ENCODE measurements around the gene RHBG. TPM values are rescaled to one million over a fixed set of nuclear protein-coding genes. Genes with fewer than 3 reads are reported as not detected.

RHBG gene
- total RNA-seq, 1 experiment from 2014 or later, result not detected

DNA sequence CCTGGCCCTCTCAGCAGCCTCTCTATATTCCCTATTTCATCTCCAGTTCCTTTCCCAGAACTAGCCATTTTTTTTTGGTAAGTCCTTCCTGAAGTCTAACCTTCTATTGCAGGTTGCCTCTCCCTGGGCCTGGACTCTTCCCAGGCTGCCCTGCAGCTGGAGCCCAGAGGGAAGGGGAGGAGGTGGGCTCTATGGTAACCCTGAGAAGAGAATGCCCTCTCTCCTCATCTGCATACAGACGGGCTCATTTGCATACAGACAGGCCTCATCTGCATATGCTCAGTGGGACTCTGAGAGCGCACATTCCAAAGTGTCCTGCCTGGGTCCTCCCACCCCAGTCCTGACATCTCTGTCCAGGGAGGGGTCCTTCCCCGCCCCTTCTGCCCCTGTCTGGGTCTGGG, 32.7 kb downstream of the RHBG start:
- no peak overlapping the region for H3K27ac ChIP-seq
- H3K27me3 ChIP-seq, result 0 out of 2 replicates have a peak, but pooled peaks cover 7% of the 10 kb centered on the region
- no peaks in the 10 kb centered on the region for H3K36me3 ChIP-seq
- H3K9me3 ChIP-seq (replicated peaks), result no peaks in the 10 kb centered on the region
- no peaks in the 10 kb centered on the region for H3K4me1 ChIP-seq
- DNase-seq, result no peak
- H3K4me3 ChIP-seq, result no peak overlapping the region

DNA sequence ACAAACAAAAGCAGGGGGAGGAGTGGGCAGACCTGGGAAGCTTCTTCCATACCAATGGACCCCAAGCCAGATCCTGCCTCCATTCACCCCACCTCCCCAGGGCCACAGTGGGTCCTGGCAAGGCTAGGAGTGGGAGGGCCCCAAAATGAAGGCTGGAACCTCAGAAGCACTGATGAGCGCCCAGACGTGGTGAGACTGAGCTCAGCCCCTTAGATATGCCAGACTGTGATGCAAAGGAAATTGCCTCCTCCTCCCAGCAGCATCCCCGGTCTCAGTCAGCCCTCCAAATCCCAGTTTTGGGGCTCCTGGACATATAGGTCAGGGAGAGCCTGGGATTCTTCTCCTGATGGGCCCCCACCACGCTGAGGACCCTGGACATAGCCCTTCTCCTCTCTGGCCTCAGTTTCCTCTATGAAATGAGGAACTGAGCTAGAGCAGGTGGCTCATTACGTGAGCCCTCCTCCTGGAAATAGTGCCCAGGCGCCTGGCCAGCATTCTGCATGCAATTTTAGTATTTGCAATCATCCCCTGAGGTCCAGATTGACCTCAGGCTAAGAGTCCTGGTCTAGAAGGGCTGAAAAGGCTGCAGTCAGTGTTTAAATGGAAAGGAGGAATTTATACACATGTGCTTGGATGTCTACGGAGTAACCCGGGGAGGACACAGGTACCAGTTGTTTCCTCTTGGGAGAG, 33.5 kb downstream of the RHBG start:
- Histone ChIP-seq H3K27me3 (peaks cover 7% of the 10 kb centered on the region; the same call in 1 of the 2 replicates), H3K27ac (no peak overlapping the region), H3K9me3 (replicated peaks) (no peaks in the 10 kb centered on the region), H3K4me3 (no peak overlapping the region), H3K4me1 (no peaks in the 10 kb centered on the region), H3K36me3 (no peaks in the 10 kb centered on the region)
- no peak for DNase-seq

DNA sequence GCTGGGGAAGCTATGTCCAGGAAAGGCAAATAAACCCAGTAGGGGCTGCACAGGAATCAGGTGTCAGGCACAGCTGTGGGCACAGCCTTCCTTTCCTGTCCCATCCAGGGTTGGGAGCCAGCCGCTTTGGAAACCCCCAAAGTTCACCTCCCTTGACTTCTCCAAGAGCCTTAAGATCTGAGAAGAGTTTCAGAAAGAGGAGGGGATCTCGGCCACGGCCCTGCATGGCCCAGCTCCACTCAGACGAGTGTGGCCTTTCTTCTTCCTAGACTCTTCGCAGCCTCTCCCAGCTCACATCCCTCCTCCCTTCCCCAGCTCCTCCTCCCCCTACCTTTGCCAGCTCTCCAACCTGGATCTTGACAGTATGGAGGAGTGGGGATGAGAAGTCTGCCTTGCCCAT, 36.7 kb downstream of the RHBG start:
- no peaks in the 10 kb centered on the region for H3K9me3 ChIP-seq (replicated peaks)
- no peak for DNase-seq
- no peaks in the 10 kb centered on the region for H3K36me3 ChIP-seq
- no peaks in the 10 kb centered on the region for H3K4me1 ChIP-seq
- H3K27ac ChIP-seq, result no peak overlapping the region
- peaks cover 7% of the 10 kb centered on the region; the same call in 1 of the 2 replicates for H3K27me3 ChIP-seq
- H3K4me3 ChIP-seq, result no peak overlapping the region

DNA sequence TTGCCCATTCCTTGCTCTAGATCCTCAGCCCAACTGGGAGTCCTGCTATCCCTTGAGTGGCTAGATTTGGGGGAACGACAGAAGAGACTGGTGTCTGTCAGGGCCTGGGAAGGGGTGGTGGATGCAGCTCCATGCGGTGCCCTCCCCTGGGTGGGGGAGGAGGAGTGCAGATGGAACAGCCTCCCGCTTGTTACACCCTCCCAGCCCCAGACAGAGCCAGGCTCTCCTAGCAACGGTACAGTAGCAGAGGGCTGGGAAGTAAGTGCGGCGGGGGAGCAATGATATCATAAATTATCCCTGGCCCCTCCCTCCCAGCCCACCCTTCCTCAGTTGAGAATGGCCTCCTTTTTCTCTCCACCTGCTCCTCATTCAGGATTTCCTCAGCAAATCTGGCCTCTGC, 37.2 kb downstream of the RHBG start:
- no peak for DNase-seq
- H3K9me3 ChIP-seq (replicated peaks), result no peaks in the 10 kb centered on the region
- H3K27me3 ChIP-seq, result peaks cover 6% of the 10 kb centered on the region; the same call in 1 of the 2 replicates
- no peaks in the 10 kb centered on the region for H3K36me3 ChIP-seq
- H3K4me3 ChIP-seq, result no peak overlapping the region
- H3K27ac ChIP-seq, result no peak overlapping the region
- no peaks in the 10 kb centered on the region for H3K4me1 ChIP-seq

DNA sequence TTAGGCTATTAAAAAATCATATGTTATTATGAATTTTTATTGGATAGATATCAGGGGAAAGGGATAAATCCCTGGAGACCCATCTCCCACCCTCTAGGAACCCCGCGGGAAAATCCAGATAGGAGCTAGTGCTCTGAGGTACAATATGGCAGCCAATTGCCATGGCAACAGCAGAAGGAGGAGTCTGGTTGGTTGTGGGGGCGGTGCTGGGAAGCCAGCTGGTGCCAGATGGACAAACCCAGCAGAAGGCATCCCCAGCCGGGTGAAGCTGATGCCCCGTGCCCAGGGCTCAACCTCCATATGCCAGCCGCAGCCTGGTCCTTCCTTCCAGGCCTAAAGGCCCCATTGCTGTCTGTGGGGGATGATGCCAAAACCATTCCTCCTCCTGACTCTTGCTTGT, 38.3 kb downstream of the RHBG start:
- Histone ChIP-seq H3K36me3 (no peaks in the 10 kb centered on the region), H3K27me3 (no peaks in the 10 kb centered on the region; the same call in 1 of the 2 replicates), H3K27ac (no peak overlapping the region), H3K4me1 (no peaks in the 10 kb centered on the region), H3K4me3 (no peak overlapping the region), H3K9me3 (replicated peaks) (no peaks in the 10 kb centered on the region)
- DNase-seq, result no peak

DNA sequence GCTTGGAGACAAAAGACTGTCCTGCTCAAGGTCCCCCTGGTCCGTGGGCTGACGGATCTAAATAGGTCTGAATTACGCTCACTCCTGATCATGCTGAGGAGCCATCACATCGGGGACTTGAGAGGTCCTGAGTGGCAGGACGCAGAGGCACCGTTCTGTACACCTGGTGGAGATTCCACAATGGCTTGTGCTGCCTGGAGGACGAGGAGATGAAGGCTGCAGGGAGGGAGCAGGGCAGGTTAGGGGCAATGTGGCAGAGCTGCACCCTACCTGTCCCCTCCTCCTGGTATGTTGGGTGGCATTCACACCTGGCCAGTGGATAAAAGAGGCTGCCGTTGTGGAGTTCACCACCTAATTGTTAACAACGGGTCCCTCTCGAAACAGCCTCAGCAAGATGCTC, 38.7 kb downstream of the RHBG start:
- Histone ChIP-seq H3K27ac (no peak overlapping the region), H3K4me1 (no peaks in the 10 kb centered on the region), H3K27me3 (no peaks in the 10 kb centered on the region; the same call in 1 of the 2 replicates), H3K36me3 (no peaks in the 10 kb centered on the region), H3K4me3 (no peak overlapping the region), H3K9me3 (replicated peaks) (no peaks in the 10 kb centered on the region)
- no peak for DNase-seq

DNA sequence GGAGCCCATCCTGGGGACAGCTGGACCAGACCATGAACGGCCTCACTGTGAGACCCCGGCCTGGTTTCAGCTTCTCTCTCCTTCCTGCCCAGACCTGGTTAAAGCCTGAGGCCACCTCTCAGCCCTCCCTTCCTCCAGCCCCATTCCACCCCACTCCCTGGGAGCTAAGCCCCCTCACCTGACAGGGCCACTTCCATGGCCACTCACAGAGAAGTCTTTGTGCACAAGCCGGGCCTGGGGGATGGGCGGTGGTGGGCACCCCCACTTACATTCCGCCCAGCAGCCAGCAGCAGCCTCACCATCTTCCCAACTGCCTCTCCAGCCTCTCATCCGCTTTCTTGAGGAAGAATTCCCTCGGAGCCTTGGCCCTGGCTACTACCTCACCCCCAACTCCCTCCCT, 40.4 kb downstream of the RHBG start:
- no peak overlapping the region for H3K27ac ChIP-seq
- no peak for DNase-seq
- no peaks in the 10 kb centered on the region for H3K36me3 ChIP-seq
- no peaks in the 10 kb centered on the region for H3K4me1 ChIP-seq
- no peaks in the 10 kb centered on the region; the same call in 1 of the 2 replicates for H3K27me3 ChIP-seq
- no peaks in the 10 kb centered on the region for H3K9me3 ChIP-seq (replicated peaks)
- no peak overlapping the region for H3K4me3 ChIP-seq

DNA sequence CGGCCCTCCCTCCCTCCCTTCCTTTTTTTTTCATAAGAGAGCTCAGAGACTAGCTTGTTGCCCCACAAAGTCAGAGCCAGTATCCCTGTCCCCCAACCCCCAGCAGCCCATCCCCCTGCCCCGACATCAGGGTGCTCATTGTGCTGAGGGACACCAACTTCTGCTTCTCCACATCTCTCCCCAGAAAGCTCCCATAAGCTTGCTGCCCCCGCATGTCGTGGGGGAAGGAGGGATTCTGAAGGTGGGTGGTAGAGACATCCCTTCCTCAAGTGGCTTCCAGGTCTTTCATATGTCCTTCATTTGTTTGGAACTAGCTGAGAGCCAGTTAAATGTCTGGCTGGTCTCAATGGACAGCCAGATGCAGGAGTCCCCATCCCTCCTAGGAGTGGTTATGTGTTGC, 41.2 kb downstream of the RHBG start:
- Histone ChIP-seq H3K4me3 (no peak overlapping the region), H3K36me3 (no peaks in the 10 kb centered on the region), H3K27me3 (no peaks in the 10 kb centered on the region; the same call in 1 of the 2 replicates), H3K4me1 (no peaks in the 10 kb centered on the region), H3K27ac (no peak overlapping the region), H3K9me3 (replicated peaks) (no peaks in the 10 kb centered on the region)
- no peak for DNase-seq

DNA sequence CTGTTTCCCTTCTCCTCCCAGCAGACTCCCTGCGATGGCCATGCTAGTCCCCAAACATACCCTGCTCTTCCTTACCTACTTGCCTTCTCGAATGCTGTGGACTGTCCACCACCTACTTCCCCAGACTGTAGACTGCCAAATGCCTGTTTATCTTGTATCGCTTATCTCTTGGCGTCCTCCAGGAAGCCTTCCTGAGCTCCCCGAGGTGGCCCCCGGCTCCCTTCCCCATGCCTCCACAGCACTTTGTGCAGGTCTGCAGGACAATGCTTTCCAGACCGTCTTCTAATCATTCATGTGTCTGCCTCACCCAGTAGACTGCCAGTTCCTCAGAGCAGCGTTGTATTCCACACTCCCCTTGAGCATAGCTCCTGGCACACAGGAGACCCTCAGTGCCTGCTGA, 41.7 kb downstream of the RHBG start:
- Histone ChIP-seq H3K9me3 (replicated peaks) (no peaks in the 10 kb centered on the region), H3K4me1 (no peaks in the 10 kb centered on the region), H3K27me3 (no peaks in the 10 kb centered on the region; the same call in 1 of the 2 replicates), H3K4me3 (no peak overlapping the region), H3K27ac (no peak overlapping the region), H3K36me3 (no peaks in the 10 kb centered on the region)
- no peak for DNase-seq

DNA sequence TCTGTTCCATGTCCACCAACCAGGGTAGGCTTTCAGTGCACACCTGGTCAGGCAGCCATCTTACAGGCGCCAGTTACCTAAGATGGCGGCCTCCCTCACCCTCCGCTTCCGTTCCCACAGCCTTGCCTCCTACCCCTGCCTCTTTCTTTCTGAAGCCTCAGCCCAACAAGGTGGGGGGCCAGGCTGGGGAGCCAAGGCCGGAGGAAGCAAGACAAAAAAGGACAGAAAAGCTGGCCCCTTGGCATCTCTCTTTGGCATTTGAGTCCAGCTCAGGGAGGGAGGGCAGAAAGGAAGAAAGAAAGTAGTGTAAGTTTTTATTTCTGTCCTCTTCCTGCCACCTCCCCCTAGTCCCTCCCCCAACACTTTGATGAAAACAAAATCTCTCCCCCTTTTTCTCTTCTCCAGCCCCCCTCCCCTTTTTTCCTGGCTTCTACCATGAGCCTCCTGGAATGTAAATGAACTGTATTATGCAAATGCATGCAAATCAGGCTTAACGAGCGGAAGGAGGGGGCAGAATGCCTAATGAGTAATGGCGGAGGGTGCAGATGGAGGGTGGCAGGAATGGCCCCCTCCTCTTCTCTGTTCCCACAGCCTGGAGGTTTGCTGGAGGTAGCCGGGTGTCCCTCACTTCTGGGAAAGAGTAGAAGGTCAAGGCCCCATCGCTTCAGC, 43.8 kb downstream of the RHBG start:
- no peak overlapping the region for H3K4me3 ChIP-seq
- no peaks in the 10 kb centered on the region for H3K4me1 ChIP-seq
- no peaks in the 10 kb centered on the region for H3K36me3 ChIP-seq
- DNase-seq, result no peak
- no peaks in the 10 kb centered on the region for H3K27me3 ChIP-seq
- H3K27ac ChIP-seq, result no peak overlapping the region
- no peaks in the 10 kb centered on the region for H3K9me3 ChIP-seq (replicated peaks)

DNA sequence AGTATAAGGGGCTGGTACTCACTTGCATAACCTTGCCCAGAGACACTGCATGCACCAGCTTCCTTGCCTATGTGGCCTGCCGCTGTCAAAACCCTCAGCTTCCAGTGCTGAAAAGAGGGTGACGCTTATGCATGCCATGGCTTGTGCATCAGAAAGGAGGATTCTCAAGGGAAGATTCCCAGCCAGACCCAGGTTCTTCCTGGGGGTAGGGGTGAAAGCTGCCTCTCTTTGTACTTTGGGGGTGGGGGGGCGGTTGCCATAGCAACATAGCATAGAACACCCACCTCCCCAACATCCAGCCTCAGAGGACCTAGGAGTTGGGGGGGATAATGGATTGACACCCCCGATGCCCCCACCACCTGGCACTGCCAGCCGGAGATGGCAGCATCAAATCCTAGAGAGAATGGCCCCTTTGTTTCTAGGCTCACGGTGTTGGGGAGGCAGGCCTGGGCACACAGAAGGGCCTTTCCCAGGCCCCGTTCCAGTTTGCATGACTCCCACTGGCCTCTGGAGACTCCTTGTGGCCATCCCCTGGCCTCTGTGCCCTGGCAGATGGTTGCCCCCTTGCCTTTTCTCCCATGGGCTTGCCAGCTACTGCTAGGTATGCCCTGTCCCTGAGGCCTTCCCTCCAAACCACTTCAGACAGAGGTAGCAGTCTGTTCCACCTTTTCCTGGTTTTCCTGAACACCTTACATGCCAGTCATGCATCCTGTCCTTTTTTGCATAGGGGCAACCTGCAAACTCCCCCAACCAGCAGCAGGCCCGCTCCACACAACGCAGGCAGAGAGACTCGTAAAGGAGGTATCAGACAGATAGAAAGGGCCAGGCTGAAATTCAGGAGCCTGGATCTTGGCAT, 44.6 kb downstream of the RHBG start:
- no peaks in the 10 kb centered on the region for H3K27me3 ChIP-seq
- H3K9me3 ChIP-seq (replicated peaks), result no peaks in the 10 kb centered on the region
- no peak for DNase-seq
- no peak overlapping the region for H3K27ac ChIP-seq
- H3K4me3 ChIP-seq, result no peak overlapping the region
- no peaks in the 10 kb centered on the region for H3K4me1 ChIP-seq
- no peaks in the 10 kb centered on the region for H3K36me3 ChIP-seq

DNA sequence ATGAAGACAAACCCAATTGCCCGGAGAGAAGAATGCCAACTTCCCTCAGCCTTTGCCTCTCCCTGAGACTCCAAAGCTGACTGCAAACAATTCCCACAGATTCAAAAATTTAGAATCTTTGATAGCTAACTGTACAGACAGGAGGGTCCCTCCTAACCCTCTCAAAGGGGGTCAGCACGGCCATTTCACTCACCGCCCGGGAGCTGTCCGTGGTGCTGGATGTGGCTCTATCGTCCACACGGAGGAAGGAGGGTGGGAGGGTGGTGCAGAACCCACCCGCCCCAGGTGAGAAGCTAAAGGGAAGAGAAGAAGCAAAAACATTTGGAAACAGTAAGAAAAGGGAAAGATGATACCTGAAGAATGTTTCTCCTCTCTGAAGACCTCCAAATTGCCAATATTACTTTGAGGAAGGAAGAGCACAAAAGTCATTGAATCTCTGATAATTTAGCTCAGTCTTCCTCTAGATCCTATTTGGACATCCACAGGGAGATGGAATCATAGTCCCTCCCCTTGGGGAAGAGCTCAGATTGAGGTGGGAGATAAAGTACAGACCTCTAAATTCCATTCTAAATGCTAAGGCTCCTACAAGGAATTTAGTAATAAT, 45.6 kb downstream of the RHBG start:
- Histone ChIP-seq H3K4me1 (no peaks in the 10 kb centered on the region), H3K27me3 (0 out of 2 replicates have a peak, but pooled peaks cover 5% of the 10 kb centered on the region), H3K9me3 (replicated peaks) (no peaks in the 10 kb centered on the region), H3K27ac (no peak overlapping the region), H3K36me3 (no peaks in the 10 kb centered on the region), H3K4me3 (no peak overlapping the region)
- peak; percentile 29 to 52 for DNase-seq

DNA sequence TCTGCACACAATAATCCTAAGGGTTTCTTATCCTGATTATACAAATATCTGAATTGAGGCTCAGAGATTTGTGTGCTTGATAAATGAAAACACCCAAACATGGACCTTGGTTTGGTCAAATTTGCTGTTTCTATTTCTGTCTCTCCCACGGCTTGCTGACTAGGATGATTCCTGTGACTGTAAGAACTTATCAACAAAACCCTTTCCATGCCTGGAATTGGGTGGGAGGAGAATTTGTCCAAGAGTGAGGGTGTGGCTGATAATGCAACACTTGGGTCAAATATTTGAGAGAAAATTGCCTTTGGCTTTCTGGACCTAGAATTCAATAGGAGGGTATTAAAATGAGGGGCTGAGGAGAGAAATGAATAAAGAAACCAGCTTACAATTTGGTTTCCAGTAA, 48.0 kb downstream of the RHBG start:
- no peak for DNase-seq
- H3K4me3 ChIP-seq, result no peak overlapping the region
- H3K27ac ChIP-seq, result no peak overlapping the region
- H3K4me1 ChIP-seq, result no peaks in the 10 kb centered on the region
- H3K9me3 ChIP-seq (replicated peaks), result no peaks in the 10 kb centered on the region
- peaks cover 8% of the 10 kb centered on the region; the same call in 1 of the 2 replicates for H3K27me3 ChIP-seq
- no peaks in the 10 kb centered on the region for H3K36me3 ChIP-seq

DNA sequence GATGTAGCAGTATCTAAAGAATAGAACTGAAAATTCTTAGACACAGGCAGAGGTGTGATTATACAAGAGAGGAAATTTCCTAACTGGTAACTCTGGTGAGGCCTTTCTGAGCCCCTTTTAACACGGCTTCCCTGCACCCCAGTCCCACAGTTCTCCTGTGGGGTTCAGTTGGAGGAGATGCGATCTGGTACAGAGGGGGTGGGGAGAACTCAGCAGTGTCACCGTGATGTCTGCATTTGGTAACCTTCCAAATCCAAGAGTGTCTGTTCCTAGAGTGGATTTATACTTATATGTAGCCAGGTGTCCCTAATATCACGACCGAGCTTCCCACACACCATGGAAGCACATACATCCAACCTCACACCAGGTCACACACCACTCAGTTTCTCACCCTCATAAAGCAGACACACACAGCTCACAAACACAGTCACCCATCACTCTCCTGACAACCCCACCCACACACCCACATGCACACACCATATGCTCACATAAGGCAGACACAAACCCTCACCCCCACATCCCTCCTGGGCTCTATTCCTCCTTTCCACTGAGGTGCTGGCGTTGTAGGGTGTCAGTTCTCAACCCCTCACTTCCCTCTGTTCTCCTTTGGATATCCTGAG, 48.5 kb downstream of the RHBG start:
- Histone ChIP-seq H3K27ac (no peak overlapping the region), H3K4me3 (no peak overlapping the region), H3K27me3 (peaks cover 13% of the 10 kb centered on the region; the same call in 1 of the 2 replicates), H3K9me3 (replicated peaks) (no peaks in the 10 kb centered on the region), H3K4me1 (no peaks in the 10 kb centered on the region), H3K36me3 (no peaks in the 10 kb centered on the region)
- DNase-seq, result no peak
